Measurements from ENCODE around the gene GNAI3.

The GNAI3 gene

DNA sequence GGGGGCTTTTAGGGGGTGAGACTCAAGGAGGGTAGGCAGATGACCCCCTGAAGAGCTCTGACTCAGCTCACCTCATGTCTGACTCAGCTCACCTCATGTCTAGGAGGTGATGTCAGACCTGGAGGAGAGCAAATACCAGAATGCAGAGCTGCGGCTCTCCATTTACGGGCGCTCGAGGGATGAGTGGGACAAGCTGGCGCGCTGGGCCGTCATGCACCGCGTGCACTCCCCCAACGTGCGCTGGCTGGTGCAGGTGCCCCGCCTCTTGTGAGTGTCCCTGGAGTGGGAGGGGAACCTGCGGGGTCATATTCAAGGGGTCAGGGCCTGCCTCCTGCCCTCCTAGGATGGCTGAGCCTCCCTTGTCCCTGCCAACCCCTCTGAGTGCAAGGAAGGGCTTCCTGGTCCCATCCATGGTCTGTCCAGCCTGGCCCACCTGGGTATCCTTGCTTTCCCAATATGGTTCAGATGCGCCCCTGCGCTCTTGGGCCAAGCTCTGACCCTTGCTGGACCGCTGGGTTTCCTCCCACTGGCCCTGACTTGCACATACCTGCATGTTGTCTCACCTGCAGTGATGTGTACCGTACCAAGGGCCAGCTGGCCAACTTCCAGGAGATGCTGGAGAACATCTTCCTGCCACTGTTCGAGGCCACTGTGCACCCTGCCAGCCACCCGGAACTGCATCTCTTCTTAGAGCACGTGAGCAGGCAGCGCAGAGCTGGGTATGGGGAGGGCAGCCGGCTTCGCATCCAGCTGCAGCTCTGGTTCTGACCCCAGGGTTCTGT lies 80.3 kb downstream of the GNAI3 start:
- DNase-seq (ENCODE audit: low read depth): no peak
- no peak overlapping the region for H3K4me3 ChIP-seq (ENCODE audit: low read depth, low read length)
- TF ChIP-seq, protein P1, sequence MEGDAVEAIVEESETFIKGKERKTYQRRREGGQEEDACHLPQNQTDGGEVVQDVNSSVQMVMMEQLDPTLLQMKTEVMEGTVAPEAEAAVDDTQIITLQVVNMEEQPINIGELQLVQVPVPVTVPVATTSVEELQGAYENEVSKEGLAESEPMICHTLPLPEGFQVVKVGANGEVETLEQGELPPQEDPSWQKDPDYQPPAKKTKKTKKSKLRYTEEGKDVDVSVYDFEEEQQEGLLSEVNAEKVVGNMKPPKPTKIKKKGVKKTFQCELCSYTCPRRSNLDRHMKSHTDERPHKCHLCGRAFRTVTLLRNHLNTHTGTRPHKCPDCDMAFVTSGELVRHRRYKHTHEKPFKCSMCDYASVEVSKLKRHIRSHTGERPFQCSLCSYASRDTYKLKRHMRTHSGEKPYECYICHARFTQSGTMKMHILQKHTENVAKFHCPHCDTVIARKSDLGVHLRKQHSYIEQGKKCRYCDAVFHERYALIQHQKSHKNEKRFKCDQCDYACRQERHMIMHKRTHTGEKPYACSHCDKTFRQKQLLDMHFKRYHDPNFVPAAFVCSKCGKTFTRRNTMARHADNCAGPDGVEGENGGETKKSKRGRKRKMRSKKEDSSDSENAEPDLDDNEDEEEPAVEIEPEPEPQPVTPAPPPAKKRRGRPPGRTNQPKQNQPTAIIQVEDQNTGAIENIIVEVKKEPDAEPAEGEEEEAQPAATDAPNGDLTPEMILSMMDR (IDR thresholded peaks at IDR 0.05; ENCODE audit: low read depth, low read length, missing control alignments): no peak

DNA sequence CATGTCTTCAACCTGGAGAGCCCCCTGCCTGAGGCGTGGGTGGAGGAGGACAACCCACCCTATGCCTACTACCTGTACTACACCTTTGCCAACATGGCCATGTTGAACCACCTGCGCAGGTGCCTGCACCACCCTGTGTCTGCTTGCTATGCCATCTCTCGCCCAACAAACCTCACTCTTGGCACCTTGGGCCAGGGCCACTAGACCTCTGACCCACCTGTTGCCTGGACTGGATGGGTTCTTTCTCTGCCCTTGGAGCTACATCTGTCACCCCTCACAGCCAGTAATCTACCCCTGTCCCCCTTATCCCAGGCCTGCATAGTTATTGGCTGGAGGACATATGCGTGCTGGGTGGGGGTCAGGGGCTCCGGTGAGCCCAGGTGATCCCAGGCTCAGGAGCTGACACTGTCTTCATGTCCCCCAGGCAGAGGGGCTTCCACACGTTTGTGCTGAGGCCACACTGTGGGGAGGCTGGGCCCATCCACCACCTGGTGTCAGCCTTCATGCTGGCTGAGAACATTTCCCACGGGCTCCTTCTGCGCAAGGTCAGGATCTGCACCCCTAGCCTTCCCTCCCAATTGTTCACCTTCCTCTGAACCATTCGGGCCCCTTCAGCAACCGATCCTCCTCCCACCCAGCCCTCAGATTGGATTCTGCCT lies 81.1 kb downstream of the GNAI3 start:
- TF ChIP-seq, protein P1 (IDR thresholded peaks at IDR 0.05; ENCODE audit: low read depth, low read length, missing control alignments): no peak
- DNase-seq (ENCODE audit: low read depth): no peak
- no peak overlapping the region for H3K4me3 ChIP-seq (ENCODE audit: low read depth, low read length)

DNA sequence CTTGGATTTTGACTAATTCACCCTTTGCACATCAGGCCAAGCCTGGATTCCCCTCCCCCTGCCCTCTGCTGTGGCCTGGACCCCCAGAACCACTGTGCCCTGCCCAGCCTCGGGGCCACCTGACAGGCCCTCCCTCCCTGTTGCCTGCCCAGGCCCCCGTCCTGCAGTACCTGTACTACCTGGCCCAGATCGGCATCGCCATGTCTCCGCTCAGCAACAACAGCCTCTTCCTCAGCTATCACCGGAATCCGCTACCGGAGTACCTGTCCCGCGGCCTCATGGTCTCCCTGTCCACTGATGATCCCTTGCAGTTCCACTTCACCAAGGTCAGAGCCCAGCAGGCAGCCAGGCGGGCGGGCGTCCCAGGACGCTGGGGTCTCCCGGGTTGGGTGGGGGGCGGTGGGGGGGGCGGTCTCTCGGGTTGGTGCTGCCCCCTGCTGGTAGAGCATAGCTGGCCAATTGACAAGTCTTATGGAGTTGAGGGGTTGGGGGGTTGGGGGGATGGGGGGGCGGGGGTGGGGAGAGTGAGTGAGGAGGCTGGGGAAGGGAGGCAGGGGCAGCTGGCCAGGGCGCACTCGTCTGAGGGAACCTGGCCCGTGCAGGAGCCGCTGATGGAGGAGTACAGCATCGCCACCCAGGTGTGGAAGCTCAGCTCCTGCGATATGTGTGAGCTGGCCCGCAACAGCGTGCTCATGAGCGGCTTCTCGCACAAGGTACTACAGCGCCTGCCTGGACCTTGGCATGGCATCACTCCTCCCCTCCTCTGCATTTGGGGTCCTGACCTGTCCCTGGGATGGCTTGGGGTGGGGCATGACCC lies 81.9 kb downstream of the GNAI3 start:
- TF ChIP-seq, protein P1 (IDR thresholded peaks at IDR 0.05; ENCODE audit: low read depth, low read length, missing control alignments): no peak
- H3K4me3 ChIP-seq (ENCODE audit: low read depth, low read length): no peak overlapping the region
- no peak for DNase-seq (ENCODE audit: low read depth)

DNA sequence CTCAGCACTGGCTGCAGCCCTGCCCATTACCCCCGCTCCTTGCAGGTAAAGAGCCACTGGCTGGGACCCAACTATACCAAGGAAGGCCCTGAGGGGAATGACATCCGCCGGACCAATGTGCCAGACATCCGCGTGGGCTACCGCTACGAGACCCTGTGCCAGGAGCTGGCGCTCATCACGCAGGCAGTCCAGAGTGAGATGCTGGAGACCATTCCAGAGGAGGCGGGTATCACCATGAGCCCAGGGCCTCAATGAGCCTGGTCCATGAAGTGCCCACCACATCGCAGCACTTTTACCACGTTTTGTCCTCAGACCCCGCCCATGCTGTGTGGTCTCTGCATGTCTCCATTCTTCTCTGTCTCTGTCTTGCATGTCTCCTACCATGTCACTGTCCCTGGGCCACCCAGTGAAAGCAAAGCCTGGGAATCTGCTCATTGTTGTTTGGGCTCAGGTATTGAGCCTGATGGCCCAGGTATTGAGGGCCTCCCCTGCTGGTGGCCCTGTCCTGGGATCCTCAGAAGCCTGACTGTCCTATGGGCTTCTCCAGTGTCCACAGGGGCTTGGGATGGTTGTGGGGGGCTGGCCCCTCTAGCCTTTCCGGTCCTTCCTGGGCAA lies 82.6 kb downstream of the GNAI3 start:
- H3K4me3 ChIP-seq (ENCODE audit: low read depth, low read length): no peak overlapping the region
- no peak for DNase-seq (ENCODE audit: low read depth)
- TF ChIP-seq, protein P1 (IDR thresholded peaks at IDR 0.05; ENCODE audit: low read depth, low read length, missing control alignments): no peak

DNA sequence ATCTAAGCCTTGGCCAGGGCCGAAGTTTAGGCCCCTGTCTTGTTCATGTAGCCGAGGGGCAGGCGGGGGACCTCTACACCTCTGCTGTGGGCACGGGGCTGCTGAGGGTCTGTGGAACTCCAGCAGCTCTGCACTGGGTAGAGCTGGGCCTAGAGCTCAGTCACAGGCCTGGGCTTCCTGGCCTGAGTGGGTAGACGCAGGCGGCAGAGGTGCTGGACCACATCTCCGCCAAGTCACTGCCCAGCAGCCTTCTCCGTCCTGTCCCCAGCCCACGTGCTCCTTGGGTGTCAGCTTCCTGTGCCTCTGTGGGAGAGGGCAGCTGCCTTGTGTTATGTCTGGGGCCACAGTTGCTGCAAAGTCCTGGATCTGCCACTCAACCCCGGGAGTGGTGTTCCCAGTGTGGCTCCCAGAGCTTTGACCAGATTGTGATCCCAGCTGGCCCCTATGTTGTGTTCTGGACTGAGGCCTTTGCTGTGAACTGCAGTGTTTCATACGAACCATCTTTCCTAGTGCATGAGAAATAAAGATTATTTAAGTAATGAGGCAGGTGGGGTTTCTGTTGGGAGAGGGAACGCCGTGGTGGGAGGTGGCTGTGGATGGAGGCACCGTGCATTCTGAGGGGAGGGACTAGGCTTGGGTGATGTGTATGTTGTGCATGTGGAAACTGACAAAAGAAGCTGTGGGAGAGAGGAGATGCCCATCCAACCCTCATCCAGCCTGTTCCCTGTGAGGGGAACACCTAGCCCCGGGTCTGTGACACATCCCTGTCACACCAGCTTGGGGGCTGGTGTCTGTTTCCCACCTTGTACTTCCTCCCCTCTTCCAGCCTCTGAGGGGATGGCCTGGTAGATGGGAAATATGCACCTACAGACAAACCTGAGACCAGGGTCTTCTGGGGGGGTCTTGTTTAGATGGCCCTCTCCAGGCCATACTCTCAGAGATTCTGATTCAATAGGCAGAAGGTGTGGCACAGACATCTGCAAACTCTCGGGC lies 83.4 kb downstream of the GNAI3 start:
- TF ChIP-seq, protein P1 (IDR thresholded peaks at IDR 0.05; ENCODE audit: low read depth, low read length, missing control alignments): no peak
- no peak overlapping the region for H3K4me3 ChIP-seq (ENCODE audit: low read depth, low read length)
- no peak for DNase-seq (ENCODE audit: low read depth)

All from GM12864 (cell line).